Heart left ventricle (tissue), 13 donors: ENCODE results near the gene MAK.

ENCODE experiments used
- POLR2A ChIP-seq, 2 donors: fragments of 450-650 bp; IDR thresholded peaks; one replicate each; pipeline ENCODE4 v1.6.1; 2017; ENCODE audit warnings: antibody characterized with exemption in 2 of 2, mild to moderate bottlenecking in 2 of 2, moderate library complexity in 2 of 2
- TF ChIP-seq, protein P1 (sequence below), 12 donors: fragments of 200-600 bp; sonication (generic) in 4 of 12; IDR thresholded peaks; one replicate each; pipeline versions ENCODE4 v1.5.0 to v1.8.0; 2018 to 2022; ENCODE audit warnings: antibody characterized with exemption in 12 of 12, mild to moderate bottlenecking in 5 of 12
- donor health status: ischemic (EF 13 %, LVEDD 7.1; RV severe dilation, severe dysfunction).
- donor health status: DM: no; HTN: yes; CAD: no.
- donor health status: DM: no; HTN: no; CAD: no.
- donor health status: ischemic (EF 25% LVEDD 6.9; RV normal size, moderate dysfunction).
- donor health status: ischemic (EF 25% LVEDD 5.7; RV mildly dilated, moderate dysfunction).
- donor health status: ischemic (EF 35%, LVEDD 5.7; RV mildly dilated, moderate dysfunction).
- donor health status: nonischemic (EF 11% LVEDD 7.7; RV severe dilation, severe dysfunction).
- donor health status: DM: yes; HTN: yes; CAD: no.
- donor health status: PGD.
- donor health status: ischemic (EF 29% LVEDD 5.4; RV normal size, mild dysfunction).
- donor health status: nonischemic (EF 23%, LVEDD 6.1; RV moderate dilation, normal function).

DNA sequence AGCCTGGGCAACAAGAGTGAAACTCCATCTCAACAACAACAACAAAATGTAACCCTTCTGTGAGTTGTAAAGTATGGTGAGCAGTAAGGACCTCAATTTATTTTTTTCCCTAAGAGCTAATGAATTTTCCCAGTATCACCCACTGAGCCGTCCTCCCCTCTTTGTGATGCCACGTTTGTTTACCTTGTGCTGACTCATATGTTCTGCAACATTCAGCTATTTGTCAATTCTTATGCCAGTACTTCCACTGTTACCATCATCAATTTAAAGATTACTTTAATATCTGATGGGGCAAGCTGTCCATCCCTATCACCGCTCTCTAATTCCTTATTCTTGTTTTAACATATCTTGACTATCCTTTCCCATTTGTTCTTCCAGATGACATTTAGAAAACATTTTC, 37.5 kb downstream of the MAK start:
- TF ChIP-seq, protein P1, sequence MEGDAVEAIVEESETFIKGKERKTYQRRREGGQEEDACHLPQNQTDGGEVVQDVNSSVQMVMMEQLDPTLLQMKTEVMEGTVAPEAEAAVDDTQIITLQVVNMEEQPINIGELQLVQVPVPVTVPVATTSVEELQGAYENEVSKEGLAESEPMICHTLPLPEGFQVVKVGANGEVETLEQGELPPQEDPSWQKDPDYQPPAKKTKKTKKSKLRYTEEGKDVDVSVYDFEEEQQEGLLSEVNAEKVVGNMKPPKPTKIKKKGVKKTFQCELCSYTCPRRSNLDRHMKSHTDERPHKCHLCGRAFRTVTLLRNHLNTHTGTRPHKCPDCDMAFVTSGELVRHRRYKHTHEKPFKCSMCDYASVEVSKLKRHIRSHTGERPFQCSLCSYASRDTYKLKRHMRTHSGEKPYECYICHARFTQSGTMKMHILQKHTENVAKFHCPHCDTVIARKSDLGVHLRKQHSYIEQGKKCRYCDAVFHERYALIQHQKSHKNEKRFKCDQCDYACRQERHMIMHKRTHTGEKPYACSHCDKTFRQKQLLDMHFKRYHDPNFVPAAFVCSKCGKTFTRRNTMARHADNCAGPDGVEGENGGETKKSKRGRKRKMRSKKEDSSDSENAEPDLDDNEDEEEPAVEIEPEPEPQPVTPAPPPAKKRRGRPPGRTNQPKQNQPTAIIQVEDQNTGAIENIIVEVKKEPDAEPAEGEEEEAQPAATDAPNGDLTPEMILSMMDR (IDR thresholded peaks at IDR 0.05) = no peak
- no peak for TF ChIP-seq POLR2A (IDR thresholded peaks at IDR 0.05)
